ENCODE data around the gene DGKG. TPM values are rescaled to one million over a fixed set of nuclear protein-coding genes. Genes with fewer than 3 reads are reported as not detected.

The DGKG gene
- 10 to 100 TPM in 2 of 5 donors, 1 to 10 TPM in 2, under 1 TPM in 1; 0.72 to 26.3 (median 4.6) TPM for total RNA-seq
- 1 to 10 TPM in 2 of 3 donors, under 1 TPM in 1; 0.12 to 3.3 (median 2.1) TPM for polyA plus RNA-seq
- long read RNA-seq, donor 1: 0 reads
- long read RNA-seq, donor 2: 0 reads
- long read RNA-seq, donor 3: 0 reads
- long read RNA-seq, donor 4: 0 reads
- long read RNA-seq, donor 5: 0 reads
- long read RNA-seq, donor 6: 0 reads
- long read RNA-seq, donor 7: 0 reads
- long read RNA-seq, donor 8: 0 reads
- long read RNA-seq, donor 9: 0 reads
- long read RNA-seq, donor 10: 0 reads

GRCh38 chr3:186361762-186362536, at the start of gene DGKG:
Gene DGKG (minus strand): TSS chr3:186362234. CDS start chr3:186320459, 41,775 bp downstream.
- Histone ChIP-seq H3K4me3 (peak within 1 kb of the TSS; percentile 55 to 62 (median 56)), H3K9me3 (no peaks in the 10 kb centered on the region), H3K27ac (peak within 1 kb of the TSS in 4 of 5 donors; percentile 38 to 79 (median 66)), H3K36me3 (no peaks in the 10 kb centered on the region), H3K27me3 (peaks cover 0 to 57% (median 40%) of the 10 kb centered on the region in 3 donors), H3K4me1 (peaks cover 16 to 53% (median 21%) of the 10 kb centered on the region in 4 donors)
- TF ChIP-seq POLR2AphosphoS5 (IDR thresholded peaks at IDR 0.05) (peak in 2 of 3 donors; percentile 54 to 70), CTCF (IDR thresholded peaks at IDR 0.05) (no peak), POLR2A (IDR thresholded peaks at IDR 0.05) (no peak)
- peak; percentile 58 to 80 for DNase-seq
- 1 to 2% (median 1%) methylated on average over 31 to 62 of the region's 62 CpGs for WGBS, 5 donors
- intact Hi-C loops (cut with DNase I; ENCODE audit: low total_unique reads): no loop called here

- 95 to 97% (median 95%) methylated on average over 2 of the region's 2 CpGs for WGBS, 5 donors
- H3K4me3 ChIP-seq: no peak overlapping the region
- no peak for DNase-seq
- peaks cover 7 to 50% (median 26%) of the 10 kb centered on the region in 4 donors for H3K4me1 ChIP-seq
- intact Hi-C loops (cut with DNase I; ENCODE audit: low total_unique reads): no loop called here
- H3K27me3 ChIP-seq: no peaks in the 10 kb centered on the region
- no peaks in the 10 kb centered on the region for H3K9me3 ChIP-seq
- no peaks in the 10 kb centered on the region for H3K36me3 ChIP-seq
- no peak for TF ChIP-seq EP300 (IDR thresholded peaks at IDR 0.05)
- no peak for TF ChIP-seq CTCF (IDR thresholded peaks at IDR 0.05)
- no peak for TF ChIP-seq POLR2AphosphoS5 (IDR thresholded peaks at IDR 0.05)
- no peak for TF ChIP-seq POLR2A (IDR thresholded peaks at IDR 0.05)
- H3K27ac ChIP-seq: peak overlapping the region in 1 of 5 donors; percentile 91
Observed at GRCh38 chr3:186411089-186411488, 49.1 kb upstream of the DGKG start.

- Histone ChIP-seq H3K27me3 (no peaks in the 10 kb centered on the region), H3K36me3 (no peaks in the 10 kb centered on the region), H3K4me1 (peaks cover 0 to 30% (median 8%) of the 10 kb centered on the region in 4 donors), H3K27ac (peak overlapping the region in 4 of 5 donors; percentile 24 to 91 (median 80)), H3K4me3 (no peak overlapping the region), H3K9me3 (no peaks in the 10 kb centered on the region)
- peak in 1 of 2 donors; percentile 79 for DNase-seq
- intact Hi-C loops (cut with DNase I; ENCODE audit: low total_unique reads): no loop called here
- peak in 1 of 3 donors; percentile 94 for TF ChIP-seq POLR2AphosphoS5 (IDR thresholded peaks at IDR 0.05)
- no peak for TF ChIP-seq POLR2A (IDR thresholded peaks at IDR 0.05)
- TF ChIP-seq EP300 (IDR thresholded peaks at IDR 0.05): peak; percentile 76
- WGBS, 5 donors: 61 to 79% (median 73%) methylated on average over 14 of the region's 14 CpGs
Observed at GRCh38 chr3:186406669-186407635, 44.9 kb upstream of the DGKG start.

- no peak for TF ChIP-seq EP300 (IDR thresholded peaks at IDR 0.05)
- no peak for TF ChIP-seq POLR2A (IDR thresholded peaks at IDR 0.05)
- TF ChIP-seq POLR2AphosphoS5 (IDR thresholded peaks at IDR 0.05): no peak
- TF ChIP-seq CTCF (IDR thresholded peaks at IDR 0.05): no peak
- Histone ChIP-seq H3K27ac (no peak overlapping the region), H3K4me1 (peaks cover 0 to 8% (median 4%) of the 10 kb centered on the region in 4 donors), H3K27me3 (no peaks in the 10 kb centered on the region), H3K4me3 (no peak overlapping the region), H3K36me3 (no peaks in the 10 kb centered on the region), H3K9me3 (no peaks in the 10 kb centered on the region)
- WGBS, 5 donors: 64 to 77% (median 68%) methylated on average over 6 of the region's 6 CpGs
- intact Hi-C loops (cut with DNase I; ENCODE audit: low total_unique reads): no loop called here
- DNase-seq: no peak
Observed at GRCh38 chr3:186401556-186401955, 39.5 kb upstream of the DGKG start.
